Smooth muscle cell (in vitro differentiated cells): Measurements from ENCODE around the gene B4GALT3. TPM values are rescaled to one million over a fixed set of nuclear protein-coding genes. Genes with fewer than 3 reads are reported as not detected.

Experiments
- DNase-seq: peaks from one replicate; lab custom pipeline; 2025; ENCODE audit not compliant: unreplicated experiment; lab: John Stamatoyannopoulos, UW
- H2AFZ ChIP-seq: fragments of 200-600 bp; sonication (generic); 2 replicates; pipeline ENCODE4 v1.6.0; 2016; ENCODE audit warnings: antibody characterized with exemption, low read depth, mild to moderate bottlenecking
- H3F3A ChIP-seq: fragments of 200-600 bp; sonication (generic); 2 replicates; pipeline ENCODE4 v1.6.0; 2017; ENCODE audit warnings: antibody characterized with exemption, low read depth
- H3K27ac ChIP-seq: fragments of 200-600 bp; sonication (generic); 2 replicates; pipeline ENCODE4 v1.5.1; 2016; ENCODE audit warnings: low read depth, mild to moderate bottlenecking
- H3K27me3 ChIP-seq: fragments of 200-600 bp; sonication (generic); 2 replicates; pipeline ENCODE4 v1.6.1; 2016; ENCODE audit warnings: low read depth, mild to moderate bottlenecking
- H3K36me3 ChIP-seq: fragments of 200-600 bp; sonication (generic); 2 replicates; pipeline ENCODE4 v1.5.1; 2016; ENCODE audit warnings: low read depth
- H3K4me1 ChIP-seq: fragments of 200-600 bp; sonication (generic); 2 replicates; pipeline ENCODE4 v1.5.1; 2016; ENCODE audit warnings: low read depth
- H3K4me2 ChIP-seq: fragments of 200-600 bp; sonication (generic); 2 replicates; pipeline ENCODE4 v1.6.0; 2016; ENCODE audit warnings: mild to moderate bottlenecking
- H3K4me3 ChIP-seq: fragments of 200-600 bp; sonication (generic); 2 replicates; pipeline ENCODE4 v1.5.1; 2016; ENCODE audit warnings: mild to moderate bottlenecking
- H3K79me2 ChIP-seq: fragments of 200-600 bp; sonication (generic); 2 replicates; pipeline ENCODE4 v1.6.0; 2016; ENCODE audit warnings: low read depth, mild to moderate bottlenecking
- H3K9ac ChIP-seq: fragments of 200-600 bp; sonication (generic); 2 replicates; pipeline ENCODE4 v1.6.0; 2016; ENCODE audit warnings: low read depth
- H3K9me3 ChIP-seq: fragments of 200-600 bp; sonication (generic); replicated peaks from 2 replicates; pipeline ENCODE4 v1.5.1; 2016; ENCODE audit warnings: low read depth
- H4K20me1 ChIP-seq: fragments of 200-600 bp; sonication (generic); 2 replicates; pipeline ENCODE4 v1.6.0; 2016; ENCODE audit warnings: low read depth
- WGBS: methylation state at CpG from one replicate; pipeline ENCODE4 v1.1.7; 2016; ENCODE audit warnings: low lambda C conversion rate; 5-methylcytosine and 5-hydroxymethylcytosine counted together
- polyA plus RNA-seq: library from polyadenylated mRNA; unstranded; fragments of >200 nt; fragmentation: Nextera tagmentation; extraction: Ambion mirVana; gene quantifications from 2 replicates; pipeline ENCODE4 v1.2.1, GENCODE V29; 2016
- total RNA-seq: library from RNA; depleted of rRNA; stranded (reverse); fragments of >200 nt; gene quantifications from 2 replicates; pipeline ENCODE4 v1.2.3, GENCODE V29; 2014
- TF ChIP-seq, protein P1 (sequence below): fragments of 200-600 bp; sonication (generic); IDR thresholded peaks from 2 replicates; pipeline ENCODE4 v1.5.1; 2017; ENCODE audit warnings: borderline replicate concordance, mild to moderate bottlenecking, antibody characterized with exemption; ENCODE audit not compliant: insufficient read depth, poor library complexity, severe bottlenecking

Gene B4GALT3
- total and polyA plus RNA-seq, 2 experiments from 2014 or later = 21.4 to 44.9 TPM

GRCh38 chr1:161160671-161161145 is 16.6 kb downstream of the B4GALT3 start:
- H2AFZ ChIP-seq = no peak overlapping the region
- H3F3A ChIP-seq = peaks cover 10% of the 10 kb centered on the region
- H3K9ac ChIP-seq = no peak overlapping the region
- H3K36me3 ChIP-seq = no peaks in the 10 kb centered on the region
- peaks cover 10% of the 10 kb centered on the region for H3K4me1 ChIP-seq
- H3K9me3 ChIP-seq = no peaks in the 10 kb centered on the region
- no peak overlapping the region for H3K27ac ChIP-seq
- WGBS = 96% methylated on average over 22 of the region's 22 CpGs
- DNase-seq = no peak
- TF ChIP-seq, protein P1, sequence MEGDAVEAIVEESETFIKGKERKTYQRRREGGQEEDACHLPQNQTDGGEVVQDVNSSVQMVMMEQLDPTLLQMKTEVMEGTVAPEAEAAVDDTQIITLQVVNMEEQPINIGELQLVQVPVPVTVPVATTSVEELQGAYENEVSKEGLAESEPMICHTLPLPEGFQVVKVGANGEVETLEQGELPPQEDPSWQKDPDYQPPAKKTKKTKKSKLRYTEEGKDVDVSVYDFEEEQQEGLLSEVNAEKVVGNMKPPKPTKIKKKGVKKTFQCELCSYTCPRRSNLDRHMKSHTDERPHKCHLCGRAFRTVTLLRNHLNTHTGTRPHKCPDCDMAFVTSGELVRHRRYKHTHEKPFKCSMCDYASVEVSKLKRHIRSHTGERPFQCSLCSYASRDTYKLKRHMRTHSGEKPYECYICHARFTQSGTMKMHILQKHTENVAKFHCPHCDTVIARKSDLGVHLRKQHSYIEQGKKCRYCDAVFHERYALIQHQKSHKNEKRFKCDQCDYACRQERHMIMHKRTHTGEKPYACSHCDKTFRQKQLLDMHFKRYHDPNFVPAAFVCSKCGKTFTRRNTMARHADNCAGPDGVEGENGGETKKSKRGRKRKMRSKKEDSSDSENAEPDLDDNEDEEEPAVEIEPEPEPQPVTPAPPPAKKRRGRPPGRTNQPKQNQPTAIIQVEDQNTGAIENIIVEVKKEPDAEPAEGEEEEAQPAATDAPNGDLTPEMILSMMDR = no peak
- no peaks in the 10 kb centered on the region for H3K79me2 ChIP-seq
- no peaks in the 10 kb centered on the region for H4K20me1 ChIP-seq
- H3K27me3 ChIP-seq = no peaks in the 10 kb centered on the region
- H3K4me2 ChIP-seq = no peak overlapping the region
- H3K4me3 ChIP-seq = no peak overlapping the region

- Histone ChIP-seq H3K4me3 (peak overlapping the region; percentile 81), H3K9me3 (no peaks in the 10 kb centered on the region), H3F3A (peaks cover 2% of the 10 kb centered on the region), H3K27me3 (no peaks in the 10 kb centered on the region), H3K27ac (peak overlapping the region; percentile 69), H3K36me3 (no peaks in the 10 kb centered on the region), H2AFZ (peak overlapping the region; percentile 17), H3K4me2 (peak overlapping the region; percentile 99), H3K4me1 (peaks cover 7% of the 10 kb centered on the region), H4K20me1 (no peaks in the 10 kb centered on the region), H3K79me2 (peaks cover 6% of the 10 kb centered on the region), H3K9ac (peak overlapping the region; percentile 75)
- WGBS = 17% methylated on average over 11 of the region's 11 CpGs
- TF ChIP-seq, protein P1 = no peak
- no peak for DNase-seq
These were observed 17.4 kb downstream of the B4GALT3 start for GRCh38 chr1:161159913-161160243.

GRCh38 chr1:161159087-161159912 is 18.0 kb downstream of the B4GALT3 start, which contains the start of gene USP21:
Gene USP21 (plus strand): TSS chr1:161159500. CDS start chr1:161160641, 1,141 bp downstream.
- peak within 1 kb of the TSS; percentile 69 for H3K27ac ChIP-seq
- DNase-seq = peak; percentile 82
- peak within 1 kb of the TSS; percentile 17 for H2AFZ ChIP-seq
- H3K36me3 ChIP-seq = no peaks in the 10 kb centered on the region
- H3K9me3 ChIP-seq = no peaks in the 10 kb centered on the region
- H3F3A ChIP-seq = no peaks in the 10 kb centered on the region
- H4K20me1 ChIP-seq = no peaks in the 10 kb centered on the region
- TF ChIP-seq, protein P1 = no peak
- peak within 1 kb of the TSS; percentile 81 for H3K4me3 ChIP-seq
- H3K4me1 ChIP-seq = peaks cover 11% of the 10 kb centered on the region
- peak within 1 kb of the TSS; percentile 75 for H3K9ac ChIP-seq
- no peaks in the 10 kb centered on the region for H3K27me3 ChIP-seq
- 2% methylated on average over 55 of the region's 60 CpGs for WGBS
- H3K79me2 ChIP-seq = peaks cover 10% of the 10 kb centered on the region
- peak within 1 kb of the TSS; percentile 99 for H3K4me2 ChIP-seq
